ENCODE measurements around the gene FUT9.

- TF ChIP-seq CTCF (IDR thresholded peaks at IDR 0.05; ENCODE audit: low read depth, low read length) (no peak), POLR2A (IDR thresholded peaks at IDR 0.05; ENCODE audit: extremely low read depth, insufficient read length) (no peak), MYC (IDR thresholded peaks at IDR 0.05; ENCODE audit: low read depth, low read length) (no peak)
Measured at GRCh38 chr6:96138406-96138805, 122.6 kb downstream of the FUT9 start.
